HG03575 (cell line): ENCODE results near the gene HAT1.
A peak's percentile ranks its signal among the peaks of the same experiment; 100 is the strongest.
"Not testable (repeated sequence)": the region's sequence is repeated elsewhere in the genome, so short reads cannot be mapped to it uniquely, and the experiment has no call there.

ENCODE experiments used
- ATAC-seq: cut with Tn5 transposase; IDR thresholded peaks from one replicate; pipeline ENCODE4 v1.9.1; 2021; ENCODE audit not compliant: unreplicated experiment, insufficient number of reproducible peaks, low FRiP score; ENCODE audit errors: extremely low read depth

The HAT1 gene, protein sequence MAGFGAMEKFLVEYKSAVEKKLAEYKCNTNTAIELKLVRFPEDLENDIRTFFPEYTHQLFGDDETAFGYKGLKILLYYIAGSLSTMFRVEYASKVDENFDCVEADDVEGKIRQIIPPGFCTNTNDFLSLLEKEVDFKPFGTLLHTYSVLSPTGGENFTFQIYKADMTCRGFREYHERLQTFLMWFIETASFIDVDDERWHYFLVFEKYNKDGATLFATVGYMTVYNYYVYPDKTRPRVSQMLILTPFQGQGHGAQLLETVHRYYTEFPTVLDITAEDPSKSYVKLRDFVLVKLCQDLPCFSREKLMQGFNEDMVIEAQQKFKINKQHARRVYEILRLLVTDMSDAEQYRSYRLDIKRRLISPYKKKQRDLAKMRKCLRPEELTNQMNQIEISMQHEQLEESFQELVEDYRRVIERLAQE

DNA sequence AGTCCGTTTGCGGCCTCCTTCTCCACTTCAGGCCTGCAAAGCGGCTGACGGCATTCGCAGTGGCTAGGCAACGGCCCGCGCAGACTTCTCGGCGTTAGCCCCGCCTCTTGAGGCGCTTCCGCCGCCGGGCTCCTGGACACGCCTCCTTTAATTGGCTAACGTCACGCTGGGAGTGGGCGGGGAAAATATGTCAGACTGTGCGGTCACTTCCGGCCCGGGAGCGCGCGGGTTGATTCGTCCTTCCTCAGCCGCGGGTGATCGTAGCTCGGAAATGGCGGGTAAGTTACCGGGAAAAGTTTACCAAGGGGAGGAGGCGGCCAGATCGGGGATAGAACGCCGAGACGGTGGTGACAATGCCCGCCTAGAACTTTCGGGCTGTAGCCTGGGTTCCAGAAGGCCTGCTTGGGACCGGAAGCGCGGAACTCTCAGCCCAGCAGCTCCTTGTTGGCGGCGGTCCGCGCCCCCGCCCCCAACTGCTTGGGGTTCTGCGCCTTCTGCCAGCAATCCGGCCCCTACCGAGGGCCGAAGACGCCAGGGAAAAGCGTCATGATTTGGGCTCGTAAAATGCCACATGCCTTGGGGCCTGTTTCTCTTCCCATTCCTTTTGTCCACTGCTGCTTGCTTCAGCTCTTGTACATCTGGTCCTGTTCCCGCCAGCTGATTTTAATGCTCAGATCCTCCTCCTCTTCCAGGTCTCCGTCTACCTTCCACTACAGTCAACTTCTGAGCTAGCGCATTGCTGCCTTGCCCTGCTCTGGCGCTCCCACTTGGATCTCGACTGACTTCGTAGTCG, at the start of gene HAT1:
Gene HAT1, plus strand, starts transcription at position 232 of the 793 bp plus-strand sequence. Its CDS starts 40 bp downstream, at position 272.
- ATAC-seq, result peak; percentile 46

DNA sequence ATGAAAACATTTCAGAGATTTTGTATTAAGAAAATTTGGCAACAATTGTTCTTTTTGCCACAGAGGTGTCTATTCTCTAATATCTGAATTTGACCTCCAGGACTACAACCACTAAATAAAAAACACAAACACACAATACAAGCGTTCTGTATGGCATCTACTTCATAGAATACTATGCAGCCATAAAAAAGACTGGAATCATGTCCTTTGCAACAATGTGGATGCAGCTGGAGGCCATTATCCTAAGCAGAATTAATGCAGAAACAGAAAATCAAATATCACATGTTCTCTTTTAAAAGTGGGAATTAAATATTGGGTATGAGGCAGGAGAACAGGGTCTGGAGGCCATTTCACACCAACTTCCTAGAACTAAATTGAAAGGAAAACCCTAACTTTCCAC, 47.7 kb upstream of the HAT1 start:
- ATAC-seq, result no peak

DNA sequence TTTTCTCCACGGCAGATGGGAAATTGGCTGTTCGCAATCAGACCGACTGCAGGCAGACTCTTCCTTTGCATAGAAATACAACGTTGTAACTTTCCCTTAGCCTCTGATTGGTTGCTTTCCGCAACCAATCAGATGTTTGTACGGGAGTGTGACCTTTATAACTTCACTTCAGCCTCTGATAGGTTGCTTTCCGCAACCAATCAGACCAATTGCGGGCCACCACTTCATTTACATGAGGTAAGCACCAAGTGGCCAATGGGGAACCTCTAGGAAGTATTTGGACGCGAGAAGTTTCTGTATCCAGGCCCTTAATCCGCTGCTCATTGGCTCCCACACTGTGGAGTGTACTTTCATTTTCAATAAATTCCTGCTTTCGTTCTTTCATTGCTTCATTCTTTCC, 47.3 kb upstream of the HAT1 start:
- no peak for ATAC-seq

DNA sequence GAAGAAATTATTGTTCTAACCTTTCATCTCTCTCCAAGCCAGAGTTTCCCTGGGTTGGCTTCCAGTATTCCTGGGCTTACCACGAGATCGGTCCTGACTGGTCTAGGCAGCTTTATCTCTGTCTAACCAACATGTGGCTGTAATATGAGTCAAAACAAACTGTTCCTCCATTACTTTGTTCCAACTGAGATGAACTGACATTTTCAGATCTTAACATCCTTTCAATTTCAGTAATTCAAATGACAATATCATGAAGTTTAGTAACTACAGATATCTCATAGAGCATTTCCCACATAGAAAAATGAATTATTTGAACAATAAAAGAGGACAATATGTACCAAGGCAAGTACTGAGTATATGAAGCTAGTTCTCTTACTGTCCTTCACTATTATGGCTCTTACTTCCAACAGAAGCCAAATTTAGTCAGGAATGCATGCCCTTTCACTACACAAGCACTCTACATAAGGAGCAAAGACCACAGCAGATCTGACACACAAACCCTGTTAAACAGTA, 43.7 kb upstream of the HAT1 start:
- no peak for ATAC-seq

DNA sequence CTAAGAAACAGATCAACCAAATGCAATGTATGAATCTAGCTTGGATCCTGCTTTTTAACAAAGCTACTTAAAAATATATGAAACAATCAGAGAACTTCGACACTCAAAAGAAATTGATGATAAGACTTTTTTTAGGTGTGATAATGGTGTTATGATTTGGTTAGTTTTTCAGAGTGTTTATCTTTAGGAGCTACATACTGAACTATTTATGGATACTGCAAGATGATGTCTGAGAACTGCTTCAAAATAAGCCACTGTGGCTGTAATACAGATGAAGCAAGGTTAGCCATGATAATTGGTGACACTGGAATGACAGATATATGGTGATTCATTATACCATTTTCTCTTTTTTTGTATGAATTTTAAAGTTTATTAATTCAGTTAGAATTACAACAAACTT, 42.4 kb upstream of the HAT1 start:
- no peak for ATAC-seq

DNA sequence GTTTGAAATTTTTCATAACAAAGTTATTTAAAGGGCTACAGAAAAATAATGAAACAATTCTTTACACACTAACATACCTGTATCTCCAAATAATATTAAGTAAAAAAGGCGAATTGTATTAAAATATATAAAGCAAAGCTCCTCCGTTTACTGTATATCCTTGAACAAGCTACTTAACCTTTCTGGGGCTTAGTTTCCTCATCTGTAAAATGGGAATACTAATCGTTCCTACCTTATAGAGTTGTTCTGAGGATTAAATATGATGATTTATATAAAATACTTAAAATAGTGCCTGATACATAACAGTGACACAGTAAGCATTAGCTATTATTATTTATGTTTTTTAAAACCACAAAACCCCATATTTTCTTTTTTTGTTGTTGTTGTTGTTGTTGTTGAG, 41.5 kb upstream of the HAT1 start:
- no peak for ATAC-seq

DNA sequence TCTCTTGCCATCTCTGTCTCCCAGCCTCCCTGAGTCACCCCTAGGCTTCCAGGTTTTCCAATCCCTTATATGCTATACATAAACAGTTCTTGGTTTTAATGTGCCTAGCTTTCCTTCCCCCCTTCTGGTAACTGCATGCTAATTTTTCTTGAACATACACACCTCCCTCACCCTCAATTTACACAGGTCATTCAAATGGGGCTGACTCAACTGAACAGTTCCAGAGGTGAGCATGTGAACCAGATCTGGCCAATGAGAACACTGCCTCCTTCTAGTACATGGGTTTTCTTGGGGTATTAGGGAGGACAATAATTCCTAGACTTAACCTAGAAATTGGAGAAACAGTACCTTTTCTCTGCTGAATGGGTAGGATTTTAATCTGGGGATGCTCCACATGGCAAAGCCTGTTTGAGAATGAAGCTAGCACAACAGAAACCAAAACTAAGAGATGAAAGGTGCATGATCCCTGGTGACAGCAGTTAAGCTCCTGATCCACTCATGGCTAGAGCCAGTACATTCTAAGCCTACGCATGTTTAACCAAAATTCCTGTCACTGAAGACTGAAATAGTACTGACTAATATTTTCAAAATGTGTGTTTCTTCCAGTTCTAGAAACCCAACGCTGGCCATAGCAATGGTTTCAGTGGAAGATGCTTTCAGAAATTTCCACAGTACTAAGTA, 40.0 kb upstream of the HAT1 start:
- no peak for ATAC-seq

DNA sequence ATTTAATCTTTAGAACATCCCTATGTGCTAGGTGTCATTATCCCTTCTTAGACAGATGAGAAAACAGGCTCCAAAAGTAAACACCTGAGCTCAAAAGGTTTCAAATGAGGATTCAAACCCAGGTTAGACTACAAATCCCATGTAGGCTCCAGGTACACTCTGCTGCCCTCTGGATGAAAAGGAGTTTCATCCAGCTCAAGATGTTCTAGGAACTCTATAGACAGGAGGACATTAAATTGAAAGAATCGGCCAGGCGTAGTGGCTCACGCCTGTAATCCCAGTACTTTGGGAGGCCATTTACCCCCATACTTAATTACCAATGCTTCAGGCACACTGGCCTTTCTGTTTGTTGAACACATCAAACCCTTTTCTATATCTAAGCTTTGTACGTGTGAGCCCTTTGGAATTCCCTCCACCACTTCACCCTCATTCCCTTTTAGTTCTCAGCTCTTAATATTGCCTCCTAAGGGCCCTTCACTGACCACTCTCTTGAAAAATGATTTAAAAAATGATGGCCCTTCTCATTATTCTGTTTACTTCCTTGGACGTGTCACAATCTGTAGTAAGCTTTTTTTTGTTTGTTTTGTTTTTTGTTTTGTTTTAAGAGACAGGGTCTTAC, 38.9 kb upstream of the HAT1 start:
- no peak for ATAC-seq

DNA sequence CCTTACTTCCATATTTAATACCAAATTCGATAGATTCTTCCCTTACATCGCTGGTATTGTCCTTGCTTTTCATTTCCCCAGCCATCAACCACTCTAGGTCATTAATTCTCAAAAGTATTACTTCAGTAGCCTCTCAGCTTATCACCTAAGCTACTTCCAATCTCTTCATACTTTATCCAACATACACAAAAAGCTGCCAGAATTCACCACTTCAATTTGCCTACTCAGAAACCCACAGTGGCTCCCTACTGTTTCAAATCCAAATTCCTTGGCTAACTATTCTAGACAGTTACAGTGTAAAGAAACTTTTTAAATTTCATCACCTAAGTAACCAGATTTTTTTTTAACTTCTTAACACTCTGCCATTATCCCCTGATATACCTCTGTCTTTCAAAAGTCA, 32.9 kb upstream of the HAT1 start:
- no peak for ATAC-seq

DNA sequence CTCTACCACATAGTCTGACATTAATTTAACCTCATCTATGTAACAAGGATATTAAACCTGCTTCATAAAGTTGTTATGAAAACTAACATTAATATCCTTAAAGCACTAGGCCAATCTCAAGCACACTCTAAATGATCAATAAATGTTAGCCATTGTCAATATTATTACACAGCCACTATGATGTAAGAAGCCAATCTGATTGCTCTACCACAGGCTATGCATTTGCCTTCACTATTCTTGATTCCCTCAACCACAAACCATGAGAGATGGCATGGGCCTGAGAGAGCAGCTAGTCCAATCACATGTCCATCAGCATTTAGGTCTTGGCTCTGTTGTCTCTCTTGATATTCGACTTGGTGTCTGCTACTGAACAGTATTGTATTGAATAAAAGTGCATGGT, 32.5 kb upstream of the HAT1 start:
- no peak for ATAC-seq

DNA sequence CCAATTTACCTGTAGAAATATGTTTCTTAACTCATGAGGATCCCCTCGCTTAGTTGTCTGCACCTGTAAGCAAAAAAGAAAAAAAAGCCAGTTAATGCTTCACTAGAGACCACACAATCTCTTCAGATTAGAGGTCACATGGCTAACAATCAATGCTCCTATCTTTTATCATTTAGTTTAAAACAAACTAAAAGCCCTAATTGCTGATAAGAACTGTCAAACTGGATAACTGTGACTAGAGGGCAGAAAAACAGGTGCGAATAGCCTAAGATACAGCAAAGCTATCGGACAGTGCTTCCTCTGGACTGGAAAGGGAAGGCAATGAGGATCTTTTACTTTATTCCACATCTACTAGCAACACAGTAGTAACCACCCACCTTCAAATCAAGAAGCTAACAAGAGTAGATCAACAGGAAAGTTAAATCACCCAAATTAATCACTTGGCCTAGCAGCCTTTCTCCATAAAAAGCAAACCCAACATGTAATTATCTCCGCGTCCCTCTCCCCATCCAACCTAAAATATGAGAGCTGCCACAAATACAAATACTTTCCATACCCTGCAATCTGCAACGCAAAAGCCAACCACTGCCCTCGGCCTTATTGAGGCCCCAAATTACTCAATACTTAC, 29.0 kb upstream of the HAT1 start:
- ATAC-seq, result no peak

DNA sequence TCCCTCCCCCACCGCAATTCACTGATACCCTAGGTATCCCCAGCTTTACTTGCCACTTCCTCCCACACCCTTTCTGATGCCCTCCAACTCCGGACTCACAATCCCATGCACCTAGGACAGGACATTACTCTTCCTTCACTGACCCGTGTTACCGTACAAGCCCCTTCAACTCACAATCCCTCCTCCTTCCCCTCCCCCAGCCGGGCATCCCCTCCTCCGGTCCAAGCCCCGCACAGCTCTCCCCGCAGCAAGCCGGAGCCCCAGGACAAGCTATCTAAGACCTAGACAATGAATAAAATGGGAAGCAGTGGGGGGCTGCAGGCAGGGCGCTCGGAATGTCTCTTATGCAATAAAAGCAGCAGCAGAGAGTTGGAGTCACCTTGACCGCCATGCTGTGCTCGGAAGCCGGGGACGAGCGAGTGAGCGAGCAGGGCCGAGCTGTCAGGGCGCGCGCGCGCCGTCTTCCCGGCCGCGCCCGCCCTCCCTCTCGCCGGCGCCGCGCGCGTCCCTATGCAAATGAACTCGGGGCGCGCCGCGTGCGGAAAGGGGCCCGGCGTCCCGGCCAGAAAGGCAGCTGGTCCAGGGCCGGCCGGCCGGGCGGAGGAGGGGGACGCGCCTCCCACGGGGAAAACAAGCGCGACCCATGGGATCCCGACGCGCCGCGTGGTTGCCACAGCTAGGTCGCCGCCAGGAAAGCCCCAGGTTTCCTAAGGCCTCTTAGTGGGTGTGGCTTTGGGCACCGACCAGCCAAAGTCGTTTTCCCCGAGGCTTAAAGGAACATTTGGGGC, 28.2 kb upstream of the HAT1 start, which contains the start of gene SLC25A12:
Gene SLC25A12, minus strand, starts transcription at position 421 of the 788 bp plus-strand sequence. Its CDS starts 30 bp downstream, at position 391.
- peak; percentile 60 for ATAC-seq

DNA sequence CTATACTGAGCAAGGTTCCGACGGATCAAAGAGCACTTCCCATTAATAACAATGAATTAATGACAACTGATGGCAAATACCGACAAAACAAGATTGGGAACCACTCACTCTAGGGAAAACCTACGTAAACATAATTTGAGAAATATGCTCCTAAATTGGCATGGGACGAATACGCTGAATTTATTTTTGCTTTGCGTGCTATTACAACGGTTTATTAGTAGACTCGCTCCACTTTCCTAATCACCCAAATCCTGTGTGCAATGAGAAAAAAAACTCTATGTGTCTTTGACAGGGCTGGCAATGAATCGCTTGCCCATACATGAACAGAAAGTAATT, 27.7 kb upstream of the HAT1 start:
- ATAC-seq, result no peak

DNA sequence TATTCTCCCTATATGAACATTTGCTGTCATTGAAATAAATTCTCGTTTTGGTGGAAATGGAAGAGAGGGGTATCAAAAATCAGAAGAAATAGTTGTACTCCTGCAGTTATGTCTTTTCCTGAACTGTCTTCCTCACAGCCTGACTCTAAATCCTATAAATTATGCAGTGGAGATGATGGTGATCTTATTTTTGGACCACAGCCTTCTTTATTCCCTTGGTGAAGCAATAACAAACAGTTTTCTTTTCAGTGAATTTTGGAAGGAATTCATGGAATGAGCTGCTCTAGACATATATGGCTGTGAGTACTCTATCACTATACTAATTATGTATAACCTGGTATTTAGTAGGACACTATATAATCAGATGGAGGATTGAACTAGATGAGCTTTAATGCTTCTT, 26.5 kb upstream of the HAT1 start:
- ATAC-seq, result no peak

DNA sequence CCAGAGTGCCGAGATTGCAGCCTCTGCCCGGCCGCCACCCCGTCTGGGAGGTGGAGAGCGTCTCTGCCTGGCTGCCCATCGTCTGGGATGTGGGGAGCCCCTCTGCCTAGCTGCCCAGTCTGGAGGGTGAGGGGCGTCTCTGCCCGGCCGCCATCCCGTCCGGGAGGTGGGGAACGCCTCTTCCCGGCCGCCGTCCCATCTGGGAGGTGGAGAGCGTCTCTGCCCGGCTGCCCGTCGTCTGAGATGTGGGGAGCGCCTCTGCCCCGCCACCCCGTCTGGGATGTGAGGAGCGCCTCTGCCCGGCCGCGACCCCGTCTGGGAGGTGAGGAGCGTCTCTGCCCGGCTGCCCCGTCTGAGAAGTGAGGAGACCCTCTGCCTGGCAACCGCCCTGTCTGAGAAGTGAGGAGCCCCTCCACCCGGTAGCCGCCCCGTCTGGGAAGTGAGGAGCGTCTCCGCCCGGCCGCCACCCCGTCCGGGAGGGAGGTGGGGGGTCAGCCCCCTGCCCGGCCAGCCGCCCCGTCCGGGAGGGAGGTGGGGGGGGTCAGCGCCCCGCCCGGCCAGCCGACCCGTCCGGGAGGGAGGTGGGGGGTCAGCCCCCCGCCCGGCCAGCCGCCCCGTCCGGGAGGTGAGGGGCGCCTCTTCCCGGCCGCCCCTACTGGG, 22.5 kb upstream of the HAT1 start:
- ATAC-seq, result not testable (repeated sequence)

DNA sequence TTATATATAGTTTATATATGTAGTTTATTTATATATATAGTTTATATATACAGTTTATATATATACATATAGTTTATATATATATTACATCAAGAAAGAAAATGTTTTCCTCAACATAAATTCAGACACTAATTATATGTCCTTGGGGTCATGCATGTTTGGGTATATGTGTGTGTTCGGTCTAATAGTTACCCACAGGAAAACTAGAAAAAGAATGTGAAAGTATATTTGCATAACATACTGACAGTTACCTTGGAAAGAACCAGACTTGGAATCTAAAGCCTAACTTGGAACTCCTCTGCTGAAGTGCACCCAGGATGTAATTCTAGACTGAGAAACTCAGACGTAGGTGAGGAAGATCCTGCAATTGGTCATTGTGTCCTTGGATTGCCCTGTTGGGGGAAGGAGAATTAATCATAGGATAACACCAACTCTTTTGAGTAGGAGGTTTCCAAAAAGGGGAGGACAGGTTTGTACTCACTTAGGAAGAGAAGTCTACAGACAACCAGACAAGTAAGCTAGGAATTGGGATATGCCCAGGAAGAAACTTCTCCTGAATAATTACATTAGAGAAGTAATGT, 19.3 kb upstream of the HAT1 start:
- ATAC-seq, result no peak

DNA sequence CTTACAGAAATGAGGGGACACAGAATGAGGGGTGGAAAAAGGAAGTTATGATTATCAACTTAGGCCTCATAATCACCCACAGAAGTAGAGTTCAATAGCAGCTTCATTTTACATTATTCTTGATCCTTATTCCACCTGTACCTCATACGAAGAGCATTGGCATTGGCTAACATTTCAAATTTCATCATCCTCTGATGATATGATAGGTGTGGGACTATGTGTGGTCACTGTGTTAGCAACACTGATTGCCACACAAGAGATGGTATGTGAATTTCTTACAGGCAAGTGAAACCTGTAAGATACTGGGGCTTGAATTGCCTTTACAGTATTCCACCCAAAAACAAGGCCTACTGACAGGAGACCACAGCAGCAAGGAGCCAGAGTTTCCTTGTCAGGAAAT, 14.0 kb upstream of the HAT1 start:
- no peak for ATAC-seq
